Right forelimb (tissue), 1 donor: Measurements from ENCODE around the gene ARHGAP19.

Experiments used
- DNase-seq: peaks from one replicate; pipeline ENCODE4 v3.0.0-alpha.2; 2018

The ARHGAP19 gene

GRCh38 chr10:97190450-97190849, 102.0 kb downstream of the ARHGAP19 start:
- no peak for DNase-seq

- no peak for DNase-seq
Observed at GRCh38 chr10:97188261-97188711, 104.2 kb downstream of the ARHGAP19 start.

- no peak for DNase-seq
Observed at GRCh38 chr10:97186911-97187310, 105.5 kb downstream of the ARHGAP19 start.

GRCh38 chr10:97185326-97186058, 106.9 kb downstream of the ARHGAP19 start, which contains the start of gene SLIT1:
Gene SLIT1, minus strand, starts transcription at chr10:97185959. Its CDS starts 285 bp downstream, at chr10:97185674.
- no peak for DNase-seq

- no peak for DNase-seq
Observed at GRCh38 chr10:97184971-97185325, 107.5 kb downstream of the ARHGAP19 start.

- no peak for DNase-seq
Observed at GRCh38 chr10:97183314-97183713, 109.1 kb downstream of the ARHGAP19 start.

GRCh38 chr10:97182288-97182990, 110.0 kb downstream of the ARHGAP19 start:
- DNase-seq = no peak

- no peak for DNase-seq
Observed at GRCh38 chr10:97180986-97181385, 111.5 kb downstream of the ARHGAP19 start.

GRCh38 chr10:97180363-97180755, 112.1 kb downstream of the ARHGAP19 start:
- no peak for DNase-seq

- DNase-seq = no peak
Observed at GRCh38 chr10:97179731-97180362, 112.6 kb downstream of the ARHGAP19 start.

- no peak for DNase-seq
Observed at GRCh38 chr10:97179311-97179710, 113.1 kb downstream of the ARHGAP19 start.

GRCh38 chr10:97178074-97178473, 114.4 kb downstream of the ARHGAP19 start:
- no peak for DNase-seq

GRCh38 chr10:97176226-97176625, 116.2 kb downstream of the ARHGAP19 start:
- DNase-seq = no peak

- no peak for DNase-seq
Observed at GRCh38 chr10:97175586-97175985, 116.9 kb downstream of the ARHGAP19 start.

- no peak for DNase-seq
Observed at GRCh38 chr10:97174941-97175340, 117.5 kb downstream of the ARHGAP19 start.

GRCh38 chr10:97174276-97174775, 118.1 kb downstream of the ARHGAP19 start:
- no peak for DNase-seq

- DNase-seq = no peak
Observed at GRCh38 chr10:97173036-97173435, 119.4 kb downstream of the ARHGAP19 start.
